ENCODE data around the gene STX8. TPM values are rescaled to one million over a fixed set of nuclear protein-coding genes. Genes with fewer than 3 reads are reported as not detected.

Gene STX8
- total and polyA plus RNA-seq, 12 donors: 53.3 to 80.1 (median 63.9) TPM

DNA sequence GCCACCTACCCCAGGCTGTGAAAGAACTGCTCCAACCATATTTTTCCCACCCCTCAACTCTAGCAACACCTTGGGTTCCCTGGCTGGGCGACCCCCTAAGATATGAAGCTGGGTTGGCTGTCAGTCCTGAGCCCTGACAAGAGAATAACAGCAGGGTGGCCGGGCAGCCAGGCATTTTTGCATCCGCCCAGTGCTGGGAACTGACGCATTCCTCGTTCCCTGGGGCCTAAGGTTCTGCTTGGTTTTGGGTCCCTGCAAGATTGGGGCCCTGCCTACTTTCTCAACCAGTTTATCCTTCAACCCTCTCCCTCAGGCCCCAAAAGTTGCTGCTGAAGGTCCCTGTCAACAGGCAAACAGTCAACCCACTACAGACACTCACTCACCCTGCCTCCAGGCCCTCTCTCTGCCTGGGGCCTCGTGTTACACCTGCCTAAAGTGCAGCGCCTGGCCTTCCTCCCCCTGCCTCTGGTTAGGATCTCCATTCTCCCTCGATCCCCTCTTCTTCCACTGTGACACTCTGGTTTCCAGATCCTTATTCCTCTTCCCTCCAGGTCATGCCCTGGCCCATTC is 151.5 kb downstream of the STX8 start:
- WGBS, 2 donors: 93% methylated on average over 8 of the region's 8 CpGs

GRCh38 chr17:9421525-9421924 is 154.1 kb downstream of the STX8 start:
- no peak for DNase-seq
- Histone ChIP-seq H3K9me3 (peaks cover 0 to 9% (median 0%) of the 10 kb centered on the region in 11 donors), H3K27me3 (no peaks in the 10 kb centered on the region), H3K27ac (no peak overlapping the region), H3K4me1 (no peaks in the 10 kb centered on the region), H3K36me3 (peaks cover 0 to 11% (median 0%) of the 10 kb centered on the region in 9 donors), H3K4me3 (no peak overlapping the region)
- no peak for ATAC-seq
- intact Hi-C loops (cut with DNase I): no loop called here
- 94 to 96% methylated on average over 4 of the region's 4 CpGs for WGBS, 2 donors
- TF ChIP-seq CTCF (IDR thresholded peaks at IDR 0.05): no peak

More for the DNA sequence above, 151.5 kb downstream of the STX8 start:
- Histone ChIP-seq H3K27ac (no peak overlapping the region), H3K4me3 (no peak overlapping the region), H3K9me3 (no peaks in the 10 kb centered on the region), H3K27me3 (no peaks in the 10 kb centered on the region), H3K36me3 (peaks cover 0 to 11% (median 0%) of the 10 kb centered on the region in 9 donors), H3K4me1 (peaks cover 0 to 15% (median 8%) of the 10 kb centered on the region in 9 donors)
- intact Hi-C loops (cut with DNase I): no loop called here
- DNase-seq: no peak
- no peak for ATAC-seq
- TF ChIP-seq CTCF (IDR thresholded peaks at IDR 0.05): no peak

GRCh38 chr17:9419932-9420453 is 155.6 kb downstream of the STX8 start:
- Histone ChIP-seq H3K4me1 (no peaks in the 10 kb centered on the region), H3K27ac (no peak overlapping the region), H3K4me3 (no peak overlapping the region), H3K27me3 (no peaks in the 10 kb centered on the region), H3K36me3 (peaks cover 0 to 11% (median 0%) of the 10 kb centered on the region in 9 donors), H3K9me3 (peaks cover 0 to 9% (median 0%) of the 10 kb centered on the region in 11 donors)
- ATAC-seq: no peak
- no peak for DNase-seq
- intact Hi-C loops (cut with DNase I): no loop called here
- TF ChIP-seq CTCF (IDR thresholded peaks at IDR 0.05): no peak
- WGBS, 2 donors: 95% methylated on average over 10 of the region's 10 CpGs

DNA sequence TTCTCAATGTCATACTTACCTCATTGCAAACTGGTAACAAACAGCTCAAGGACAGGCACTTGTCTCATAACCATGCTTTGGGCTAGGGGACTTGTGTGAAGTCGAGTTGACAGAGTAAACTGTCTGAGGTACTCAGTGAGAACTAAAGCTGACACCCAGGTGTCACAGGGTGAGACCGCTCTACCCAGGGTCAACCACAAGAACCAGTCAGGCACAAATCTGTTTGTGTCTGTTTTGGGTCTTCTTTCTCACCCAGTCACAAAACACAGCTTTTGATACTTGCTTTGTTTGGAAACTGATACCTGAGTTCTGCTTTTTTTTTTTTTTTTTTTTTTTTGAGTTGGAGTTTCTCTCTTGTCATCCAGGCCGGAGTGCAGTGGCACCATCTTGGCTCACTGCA is 161.1 kb downstream of the STX8 start:
- WGBS, 2 donors: 95 to 96% methylated on average over 3 of the region's 3 CpGs
- Histone ChIP-seq H3K4me1 (peaks cover 0 to 9% (median 0%) of the 10 kb centered on the region in 9 donors), H3K27ac (no peak overlapping the region), H3K27me3 (no peaks in the 10 kb centered on the region), H3K36me3 (no peaks in the 10 kb centered on the region), H3K9me3 (peaks cover 0 to 9% (median 0%) of the 10 kb centered on the region in 11 donors), H3K4me3 (no peak overlapping the region)
- intact Hi-C loops (cut with DNase I): no loop called here
- no peak for DNase-seq
- ATAC-seq: no peak
- no peak for TF ChIP-seq CTCF (IDR thresholded peaks at IDR 0.05)
